ENCODE results near the gene SNX1. TPM values are rescaled to one million over a fixed set of nuclear protein-coding genes. Genes with fewer than 3 reads are reported as not detected.
A peak's percentile ranks its signal among the peaks of the same experiment; 100 is the strongest.
"Not testable (repeated sequence)": the region's sequence is repeated elsewhere in the genome, so short reads cannot be mapped to it uniquely, and the experiment has no call there.

SNX1 gene, protein sequence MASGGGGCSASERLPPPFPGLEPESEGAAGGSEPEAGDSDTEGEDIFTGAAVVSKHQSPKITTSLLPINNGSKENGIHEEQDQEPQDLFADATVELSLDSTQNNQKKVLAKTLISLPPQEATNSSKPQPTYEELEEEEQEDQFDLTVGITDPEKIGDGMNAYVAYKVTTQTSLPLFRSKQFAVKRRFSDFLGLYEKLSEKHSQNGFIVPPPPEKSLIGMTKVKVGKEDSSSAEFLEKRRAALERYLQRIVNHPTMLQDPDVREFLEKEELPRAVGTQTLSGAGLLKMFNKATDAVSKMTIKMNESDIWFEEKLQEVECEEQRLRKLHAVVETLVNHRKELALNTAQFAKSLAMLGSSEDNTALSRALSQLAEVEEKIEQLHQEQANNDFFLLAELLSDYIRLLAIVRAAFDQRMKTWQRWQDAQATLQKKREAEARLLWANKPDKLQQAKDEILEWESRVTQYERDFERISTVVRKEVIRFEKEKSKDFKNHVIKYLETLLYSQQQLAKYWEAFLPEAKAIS
- 26.5 TPM for total RNA-seq

DNA sequence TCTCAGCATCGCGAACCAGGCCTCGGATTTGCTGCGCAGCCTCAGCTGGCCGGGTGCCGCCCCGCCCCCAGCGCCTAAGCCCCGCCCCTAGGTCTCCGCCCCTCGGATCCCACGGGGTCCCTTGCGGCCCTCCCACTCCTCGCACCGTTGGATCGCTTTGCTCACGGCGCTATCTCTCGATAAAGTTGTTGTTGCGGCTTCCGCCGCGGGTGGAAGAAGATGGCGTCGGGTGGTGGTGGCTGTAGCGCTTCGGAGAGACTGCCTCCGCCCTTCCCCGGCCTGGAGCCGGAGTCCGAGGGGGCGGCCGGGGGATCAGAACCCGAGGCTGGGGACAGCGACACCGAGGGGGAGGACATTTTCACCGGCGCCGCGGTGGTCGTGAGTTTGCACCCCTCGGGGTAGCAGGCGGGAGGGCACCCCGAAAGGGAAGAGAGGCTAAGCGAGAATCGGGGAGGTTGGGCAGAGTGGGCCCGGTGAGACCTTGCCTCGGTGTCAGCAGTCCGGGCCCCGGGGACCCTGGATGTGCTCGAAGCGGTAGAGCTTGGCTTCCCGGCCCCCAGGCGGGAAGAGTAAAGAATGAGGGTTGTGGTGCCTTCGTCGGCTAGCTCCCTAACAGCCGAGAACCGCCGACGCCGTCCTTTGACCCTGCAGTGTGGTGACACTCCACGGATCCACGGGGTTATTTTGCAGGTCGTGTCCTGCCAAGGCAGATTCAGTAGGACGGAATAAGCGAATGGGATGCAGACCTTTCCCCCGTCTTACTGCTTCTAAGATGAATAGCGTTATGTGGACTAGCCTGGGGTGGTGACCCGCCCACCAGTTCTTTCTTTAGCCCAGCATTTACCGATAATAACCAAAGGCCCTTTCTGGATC lies at the start of gene SNX1:
SNX1 (plus strand) TSS at position 188 of the 873 bp plus-strand sequence; CDS start at position 220, 32 bp downstream.
- FAIRE-seq = no peak
- peak; percentile 75 to 87 for DNase-seq (ENCODE audit: low spot score in 2 of 2)

DNA sequence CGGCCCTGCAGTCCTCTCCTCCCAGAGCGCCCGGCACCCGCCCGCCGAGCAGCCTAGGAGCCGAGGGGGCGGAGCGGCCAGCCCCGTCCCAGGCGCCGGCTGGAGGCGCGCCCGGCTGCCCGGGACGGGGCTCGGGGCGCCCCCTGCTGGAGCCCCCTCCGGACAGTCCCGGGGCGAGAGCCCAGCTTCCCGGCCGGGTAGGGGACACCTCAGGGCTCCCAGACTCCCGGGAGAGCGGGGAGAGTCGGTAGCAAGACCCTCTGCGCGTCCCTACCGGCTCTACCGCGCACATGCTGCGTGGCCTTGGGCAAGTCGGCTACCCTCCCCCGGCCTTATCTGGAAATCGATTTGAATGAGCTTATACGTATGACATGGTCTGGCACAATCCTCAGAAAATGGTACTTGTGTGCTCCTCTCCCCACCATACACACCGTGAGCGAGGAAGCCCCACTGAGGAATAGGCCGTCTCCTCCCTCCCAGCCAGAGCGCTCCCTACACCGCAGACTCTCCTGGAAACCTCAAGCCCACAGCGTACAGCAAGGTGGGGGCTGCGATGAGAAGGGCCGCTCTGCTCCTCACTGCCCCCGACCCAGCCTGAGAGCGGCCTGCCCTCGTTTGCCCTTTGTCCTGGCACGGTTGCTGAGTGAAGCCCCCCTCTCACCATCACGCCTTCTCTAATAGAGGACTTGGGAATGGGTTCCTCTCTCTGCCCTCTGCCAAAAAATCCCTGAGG lies 49.2 kb upstream of the SNX1 start, which contains the start of gene DAPK2:
DAPK2 (minus strand) TSS at position 65 of the 733 bp plus-strand sequence. CDS start 6,224 bp downstream, outside the sequence.
- FAIRE-seq (no peak), DNase-seq (ENCODE audit: low spot score in 2 of 2) (peak; percentile 91 to 94)

DNA sequence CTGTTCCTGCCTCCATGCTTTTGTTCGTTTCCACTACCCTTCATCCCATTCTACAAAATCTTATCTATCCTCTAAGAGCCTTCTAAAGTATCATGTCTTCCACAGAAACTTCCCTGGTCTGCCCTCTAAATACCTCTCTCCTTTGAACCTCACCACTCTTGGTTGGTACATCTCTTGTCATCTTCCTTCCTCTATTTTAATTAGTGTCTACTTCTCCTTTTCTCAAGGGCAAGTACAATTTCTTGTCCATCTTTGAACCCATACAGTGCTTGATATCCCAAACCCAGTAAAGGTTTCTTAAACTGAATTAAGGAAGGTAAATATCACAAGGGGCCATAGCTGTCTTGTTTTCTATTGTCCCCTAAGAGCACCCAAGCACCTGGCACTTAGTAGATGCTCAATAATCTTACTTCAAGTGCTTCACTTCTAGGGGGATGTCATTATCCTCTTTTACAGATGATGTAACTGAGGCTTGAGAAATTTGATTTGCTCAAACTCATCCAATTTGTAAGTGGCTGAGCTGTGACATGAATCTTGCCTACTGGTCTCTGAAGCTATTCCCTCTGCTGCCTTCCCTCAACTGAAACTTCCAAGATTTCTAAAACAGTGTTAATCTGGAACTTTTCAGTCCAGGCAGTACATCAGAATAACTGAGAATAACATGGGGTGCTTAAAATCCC lies 46.9 kb upstream of the SNX1 start:
- no peak for FAIRE-seq
- no peak for DNase-seq (ENCODE audit: low spot score in 2 of 2)

DNA sequence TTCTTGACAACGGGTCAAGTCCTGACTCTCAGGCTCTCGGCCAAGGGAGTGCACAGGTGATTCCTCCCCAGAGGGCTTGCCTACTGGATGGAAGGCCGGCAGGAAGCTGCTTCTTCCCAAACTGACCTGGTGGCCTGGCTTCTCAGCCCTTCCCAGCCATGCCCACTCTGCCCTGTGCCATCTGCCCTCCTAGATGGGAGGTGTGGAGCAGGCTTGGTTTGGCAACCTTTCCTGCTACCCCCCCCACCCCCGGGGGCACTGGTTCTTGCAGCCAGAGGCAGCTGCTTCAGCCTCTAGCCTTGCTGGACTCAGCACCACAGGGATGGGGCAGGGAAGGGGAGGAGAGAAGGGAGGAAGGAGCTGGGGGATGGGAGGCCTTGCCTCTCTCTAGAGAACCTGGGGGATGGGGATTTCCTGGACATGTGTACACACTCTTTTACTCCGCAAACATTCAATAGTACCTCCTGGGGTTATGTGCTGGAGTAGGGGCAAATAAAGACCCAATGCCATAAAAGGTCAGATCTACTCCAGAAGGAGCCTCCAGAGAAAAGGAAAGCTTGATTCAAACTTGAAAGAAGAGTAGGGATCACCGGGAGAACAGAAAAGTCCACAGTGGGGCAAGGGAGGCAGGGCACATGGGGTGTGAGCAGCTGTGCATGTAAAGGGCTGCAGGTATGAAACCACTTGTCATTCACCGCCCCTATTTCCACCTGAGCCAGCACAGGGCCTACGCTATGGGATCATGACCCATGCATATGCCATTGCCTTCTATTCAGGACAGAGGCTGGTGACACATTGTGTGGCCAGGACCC lies 45.3 kb upstream of the SNX1 start:
- no peak for FAIRE-seq

DNA sequence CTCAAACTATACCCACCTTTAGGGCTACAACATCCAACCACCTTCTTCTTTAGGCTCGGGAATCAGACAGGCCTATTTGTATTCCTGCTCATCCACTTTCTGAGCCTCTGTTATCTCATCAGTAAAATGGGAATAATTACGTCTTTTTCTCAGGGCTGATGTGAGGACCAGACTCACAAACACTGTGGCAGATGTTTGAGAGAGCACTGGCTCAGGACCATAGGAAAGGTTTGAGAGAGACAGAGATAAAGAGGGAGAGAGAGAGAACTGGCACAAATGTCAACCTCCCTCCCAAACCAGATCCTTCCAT lies 44.7 kb upstream of the SNX1 start:
- DNase-seq (ENCODE audit: low spot score in 2 of 2) = no peak
- no peak for FAIRE-seq

More for the DNA sequence above, 45.3 kb upstream of the SNX1 start:
- no peak for DNase-seq (ENCODE audit: low spot score in 2 of 2)

DNA sequence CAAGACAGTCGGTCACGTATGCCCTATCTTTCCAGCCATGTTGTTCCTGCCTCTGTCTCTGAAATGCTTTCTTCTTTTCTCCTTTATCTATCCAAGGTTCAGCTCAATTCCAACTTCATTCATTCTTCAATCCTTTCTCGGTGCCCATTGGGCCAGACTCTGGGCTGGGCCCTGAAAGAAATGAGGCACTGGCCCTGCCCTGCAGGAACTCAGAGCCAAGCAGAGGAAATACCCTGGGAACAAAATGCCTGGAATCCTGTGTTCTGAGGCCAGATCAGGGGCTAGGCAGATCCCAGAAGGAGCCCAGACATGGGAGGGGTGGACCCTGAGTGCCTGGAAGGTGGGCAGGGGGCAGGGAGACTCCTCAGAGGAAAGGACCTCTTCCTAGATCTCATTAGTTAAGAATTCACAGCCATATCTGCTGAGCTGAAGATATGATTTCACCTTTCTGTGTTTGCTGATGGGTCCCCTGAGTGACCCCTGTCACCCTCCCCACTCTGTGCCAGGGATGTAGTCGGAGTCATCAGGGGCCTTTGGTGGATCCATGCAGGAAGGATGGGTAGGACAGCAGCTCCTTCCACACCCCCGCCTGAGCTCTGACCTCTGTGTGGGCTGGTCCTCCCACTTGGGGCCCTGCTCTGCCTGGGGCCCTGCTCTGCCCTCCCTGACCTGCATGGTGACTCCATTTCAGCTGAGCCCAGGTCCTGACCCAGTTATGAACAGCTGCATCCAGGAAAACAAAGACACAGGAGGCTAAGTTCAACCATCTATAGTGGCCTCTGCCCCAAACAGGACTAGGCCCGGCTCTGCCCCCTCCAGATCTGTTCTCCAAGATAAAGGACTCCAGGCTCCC lies 44.1 kb upstream of the SNX1 start:
- DNase-seq (ENCODE audit: low spot score in 2 of 2) = no peak
- no peak for FAIRE-seq

DNA sequence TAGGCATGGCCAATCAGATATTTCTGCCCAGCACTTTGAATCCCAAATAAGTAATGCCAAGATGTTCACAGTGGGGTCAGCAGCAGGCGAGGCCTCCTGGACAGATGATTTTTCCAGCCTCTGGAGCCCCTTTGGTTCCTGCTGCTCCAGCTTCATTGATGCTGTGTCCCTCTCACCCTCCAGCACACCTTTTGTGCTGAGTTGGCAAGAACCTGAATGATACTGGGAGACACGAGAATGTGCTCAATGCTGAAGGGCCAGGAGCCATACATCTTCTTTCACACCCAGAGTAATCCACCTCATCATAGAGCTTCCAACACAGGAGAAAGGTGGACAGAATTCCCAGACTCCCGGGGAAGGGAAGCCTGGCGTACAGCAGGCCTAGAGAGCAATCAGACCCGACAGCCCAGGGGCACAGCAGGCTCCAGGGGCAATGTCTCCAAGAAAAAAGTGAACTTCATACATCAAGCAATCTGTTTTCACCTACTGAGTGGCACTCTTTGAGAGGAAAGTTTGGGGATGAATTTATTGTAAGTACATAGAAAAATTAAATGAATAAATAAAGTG lies 42.8 kb upstream of the SNX1 start:
- DNase-seq (ENCODE audit: low spot score in 2 of 2) = no peak
- FAIRE-seq = no peak

DNA sequence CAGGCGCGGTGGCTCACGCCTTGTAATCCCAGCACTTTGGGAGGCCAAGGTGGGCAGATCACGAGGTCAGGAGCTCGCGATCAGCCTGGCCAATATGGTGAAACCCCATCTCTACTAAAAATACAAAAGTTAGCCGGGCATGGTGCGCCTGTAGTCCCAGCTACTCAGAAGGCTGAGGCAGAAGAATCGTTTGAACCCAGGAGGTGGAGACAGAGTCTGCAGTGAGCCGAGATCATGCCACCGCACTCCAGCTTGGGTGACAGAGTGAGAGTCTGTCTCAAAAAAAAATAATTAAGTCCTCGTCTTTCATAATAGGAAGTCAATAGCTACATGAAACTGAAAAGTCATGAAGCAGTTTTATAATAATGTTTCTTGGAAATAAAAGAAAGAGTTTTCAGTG lies 42.1 kb upstream of the SNX1 start:
- not testable (repeated sequence) for FAIRE-seq; DNase-seq (ENCODE audit: low spot score in 2 of 2)

DNA sequence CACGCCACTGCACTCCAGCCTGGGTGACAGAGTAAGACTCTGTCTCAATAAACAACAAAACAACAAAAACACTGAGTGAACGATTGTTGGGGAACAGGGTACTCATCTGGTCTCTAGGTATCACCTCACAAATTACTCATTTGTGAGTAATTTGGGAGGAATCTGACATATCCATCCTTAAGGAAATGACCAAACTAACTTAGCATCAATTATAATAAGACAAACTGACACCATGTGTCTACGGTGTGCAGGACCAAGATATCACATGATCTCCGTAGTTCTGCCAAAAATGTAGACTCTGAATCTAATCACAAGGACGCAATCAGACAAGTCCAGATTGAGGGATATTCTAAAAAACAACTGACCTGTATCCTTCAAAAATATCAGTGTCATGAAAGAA lies 37.5 kb upstream of the SNX1 start:
- no peak for FAIRE-seq

DNA sequence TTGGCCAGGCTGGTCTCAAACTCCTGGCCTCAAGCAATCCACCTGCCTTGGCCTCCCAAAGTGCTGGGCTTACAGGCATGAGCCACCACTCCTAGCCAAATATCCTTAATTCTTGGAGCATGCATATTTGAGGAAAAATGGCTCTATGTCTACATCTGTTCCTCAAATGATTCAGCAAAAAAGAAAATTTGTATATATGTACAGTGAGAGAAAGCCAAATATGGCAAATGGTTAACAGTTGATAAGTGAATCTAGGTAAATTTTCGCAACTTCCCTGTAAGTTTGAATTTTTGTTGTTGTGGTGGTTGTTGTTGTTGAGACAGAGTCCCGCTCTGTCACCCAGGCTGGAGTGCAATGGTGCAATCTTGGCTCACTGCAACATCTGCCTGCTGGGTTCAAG lies 36.7 kb upstream of the SNX1 start:
- not testable (repeated sequence) for FAIRE-seq; DNase-seq (ENCODE audit: low spot score in 2 of 2)

More for the DNA sequence above, 37.5 kb upstream of the SNX1 start:
- no peak for DNase-seq (ENCODE audit: low spot score in 2 of 2)

DNA sequence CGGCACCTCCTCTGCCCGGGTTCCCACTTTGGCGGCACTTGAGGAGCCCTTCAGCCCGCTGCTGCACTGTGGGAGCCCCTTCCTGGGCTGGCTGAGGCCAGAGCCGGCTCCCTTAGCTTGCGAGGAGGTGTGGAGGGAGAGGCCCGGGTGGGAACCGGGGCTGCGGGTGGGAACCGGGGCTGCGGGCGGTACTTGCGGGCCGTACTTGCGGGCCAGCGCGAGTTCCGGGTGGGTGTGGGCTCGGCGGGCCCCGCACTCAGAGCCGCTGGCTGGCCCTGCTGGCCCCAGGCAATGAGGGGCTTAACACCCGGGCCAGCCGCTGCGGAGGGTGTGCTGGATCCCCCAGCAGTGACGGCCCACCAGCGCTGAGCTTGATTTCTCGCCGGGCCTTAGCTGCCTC lies 35.1 kb upstream of the SNX1 start:
- no peak for DNase-seq (ENCODE audit: low spot score in 2 of 2)
- FAIRE-seq = no peak

DNA sequence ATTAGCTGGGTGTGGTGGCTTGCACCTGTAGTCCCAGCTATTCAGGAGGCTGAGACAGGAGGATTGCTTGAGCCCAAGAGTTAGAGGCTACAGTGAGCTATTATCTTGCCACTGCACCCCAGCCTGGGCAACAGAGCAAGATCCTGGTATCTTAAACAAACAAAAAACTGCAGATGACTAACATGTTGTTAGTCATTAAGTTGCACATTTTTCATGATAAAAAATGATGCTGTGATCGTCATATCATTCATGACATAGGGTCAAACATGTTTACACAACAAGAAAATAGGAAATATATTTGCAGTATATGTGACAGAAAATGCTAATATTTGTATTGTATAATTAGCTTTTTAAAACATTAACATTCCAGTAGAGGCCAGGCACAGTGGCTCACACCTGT lies 29.3 kb upstream of the SNX1 start:
- no peak for DNase-seq (ENCODE audit: low spot score in 2 of 2)
- no peak for FAIRE-seq

DNA sequence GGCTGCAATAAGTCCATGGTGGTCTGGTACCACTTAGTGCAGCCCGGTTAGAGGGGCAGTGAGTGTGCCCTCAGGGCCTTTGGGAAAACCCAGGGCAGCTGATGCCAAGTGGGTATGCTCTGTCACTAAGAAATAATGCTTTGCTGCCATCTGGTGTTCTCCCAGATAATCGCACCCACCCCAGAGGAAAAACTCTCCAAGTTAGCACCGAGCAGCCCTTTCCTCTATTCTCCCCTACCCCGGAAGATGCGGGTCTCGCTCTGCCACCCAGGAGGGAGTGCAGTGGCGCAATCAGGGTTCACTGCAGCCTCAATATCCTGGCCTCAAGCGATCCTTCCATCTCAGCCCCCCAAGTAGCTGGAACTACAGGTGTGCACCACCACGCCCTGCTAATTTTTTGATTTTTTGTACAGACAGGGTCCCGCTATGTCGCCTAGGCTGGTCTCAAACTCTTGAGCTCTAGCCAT lies 28.2 kb upstream of the SNX1 start:
- DNase-seq (ENCODE audit: low spot score in 2 of 2) = peak; percentile 67 to 68
- no peak for FAIRE-seq

DNA sequence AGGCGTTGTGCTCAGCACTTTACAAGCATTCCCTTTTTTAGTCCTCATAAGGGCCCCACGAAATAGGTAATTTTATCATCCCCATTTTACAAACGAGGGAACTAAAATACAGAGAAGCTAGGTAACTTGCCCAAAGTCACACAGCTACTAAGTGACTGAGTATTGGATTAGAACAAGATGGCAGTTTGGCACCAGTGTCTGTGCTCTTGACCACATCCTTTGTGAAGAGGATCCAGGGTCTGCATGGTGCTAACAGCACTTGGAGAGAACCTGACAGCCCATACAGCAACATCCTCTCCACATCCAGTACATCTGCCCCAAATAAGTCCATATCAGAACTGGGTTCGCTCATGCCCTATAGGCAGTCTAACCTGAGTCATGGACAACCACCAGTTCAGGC lies 27.6 kb upstream of the SNX1 start:
- DNase-seq (ENCODE audit: low spot score in 2 of 2) (no peak), FAIRE-seq (no peak)

DNA sequence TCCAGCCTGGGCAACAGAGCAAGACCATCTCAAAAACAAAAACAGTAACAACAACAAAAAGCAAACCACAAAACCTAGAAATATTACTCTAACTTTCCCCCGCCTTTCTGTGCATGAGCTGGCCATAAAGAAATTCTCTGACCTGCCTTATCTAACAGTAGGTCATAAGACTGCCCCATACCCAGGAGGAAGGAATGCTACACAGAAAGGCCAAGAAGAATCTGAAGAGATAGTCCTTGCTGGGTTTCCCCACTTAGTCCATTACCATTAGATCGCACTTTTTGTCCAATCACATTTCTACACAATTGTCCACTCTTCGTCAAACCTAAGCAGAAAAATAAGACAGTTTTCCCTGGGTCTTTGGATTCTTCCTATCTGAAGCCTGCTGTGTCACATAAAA lies 25.7 kb upstream of the SNX1 start:
- FAIRE-seq (no peak), DNase-seq (ENCODE audit: low spot score in 2 of 2) (no peak)

DNA sequence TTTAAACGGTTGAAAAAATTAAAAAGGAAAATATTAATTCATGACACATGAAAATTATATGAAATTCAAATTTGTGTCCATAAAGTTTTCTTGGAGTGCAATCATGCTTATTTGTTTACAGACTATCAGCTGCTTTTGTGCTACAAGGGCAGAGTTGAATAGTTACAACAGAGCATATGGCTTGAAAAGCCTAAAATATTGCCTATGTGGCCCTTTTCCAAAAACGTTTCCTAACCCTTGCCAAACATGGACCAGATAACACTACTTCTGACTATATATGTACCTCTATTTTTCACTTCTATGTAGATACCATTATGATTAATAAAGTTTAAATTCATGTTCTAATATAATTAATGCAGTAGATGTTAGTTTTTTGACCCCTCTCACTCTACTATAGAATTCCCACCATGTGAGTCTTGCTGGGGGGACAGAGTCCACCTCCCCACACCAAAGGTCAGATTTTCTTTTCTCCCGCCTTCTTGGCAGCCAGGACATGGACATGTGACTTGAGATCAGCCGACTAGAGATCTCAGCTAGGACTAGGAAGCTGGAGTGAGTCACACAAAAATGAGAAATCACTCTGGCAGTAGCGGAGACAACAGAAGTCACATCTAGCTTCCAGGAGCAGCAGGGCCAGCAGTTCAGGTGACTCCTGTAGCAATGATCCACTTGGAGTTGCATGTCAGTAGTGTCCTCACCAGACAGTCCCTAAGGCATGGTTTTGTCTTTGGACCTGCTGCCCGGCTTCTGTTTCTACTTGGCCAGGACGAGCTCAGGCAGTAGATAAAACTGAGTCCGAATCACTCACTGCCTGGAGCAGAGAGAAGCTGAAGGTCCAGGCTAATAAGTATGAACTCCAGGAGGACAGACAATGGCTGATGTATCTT lies 24.6 kb upstream of the SNX1 start:
- DNase-seq (ENCODE audit: low spot score in 2 of 2) (no peak), FAIRE-seq (no peak)
